HepG2 (cell line): ENCODE data around the gene NDN. TPM values are rescaled to one million over a fixed set of nuclear protein-coding genes. Genes with fewer than 3 reads are reported as not detected.

ENCODE experiments used
- CAMTA2 ChIP-seq: sonication (generic); formaldehyde crosslinking; IDR thresholded peaks from 2 replicates; pipeline ENCODE4 v1.4.0; 2020; ENCODE audit warnings: mild to moderate bottlenecking, missing genetic modification reagents, borderline replicate concordance
- ELF3 ChIP-seq: IDR thresholded peaks from 2 replicates; pipeline ENCODE4 v1.6.1; 2016; ENCODE audit warnings: missing genetic modification reagents, missing compliant biosample characterization
- FOXA1 ChIP-seq, 2 experiments: fragments of 450-650 bp in 1 of 2; sonication (generic) in 1 of 2; formaldehyde crosslinking in 1 of 2; IDR thresholded peaks; 2 replicates each; pipeline versions ENCODE4 v1.4.0 to v1.6.1; 2016 to 2020; ENCODE audit warnings: missing genetic modification reagents in 1 of 2
- GABPA ChIP-seq, 2 experiments: IDR thresholded peaks; 2 replicates each; pipeline ENCODE4 v1.6.1; 2011 to 2016; ENCODE audit warnings: low read depth in 2 of 2, low read length in 1 of 2, missing biosample characterization in 1 of 2, missing genetic modification characterization in 1 of 2
- GZF1 ChIP-seq: sonication (generic); formaldehyde crosslinking; IDR thresholded peaks from 2 replicates; pipeline ENCODE4 v1.5.1; 2020; ENCODE audit warnings: mild to moderate bottlenecking, missing genetic modification reagents
- HNF4A ChIP-seq: sonication (generic); formaldehyde crosslinking; IDR thresholded peaks from 2 replicates; pipeline ENCODE4 v1.4.0; 2020; ENCODE audit warnings: missing genetic modification reagents
- HNRNPK ChIP-seq: fragments of 200-400 bp; formaldehyde crosslinking; IDR thresholded peaks from 2 replicates; pipeline ENCODE4 v1.6.1; 2018; ENCODE audit warnings: low read length, low read depth, moderate library complexity, mild to moderate bottlenecking; ENCODE audit not compliant: poor library complexity, severe bottlenecking
- IKZF4 ChIP-seq: sonication (generic); formaldehyde crosslinking; IDR thresholded peaks from 2 replicates; pipeline ENCODE4 v1.5.1; 2020; ENCODE audit warnings: borderline replicate concordance, mild to moderate bottlenecking, low read depth, missing genetic modification reagents; ENCODE audit errors: not compliant biosample characterization
- KLF16 ChIP-seq, 2 experiments: sonication (generic) in 1 of 2; formaldehyde crosslinking in 1 of 2; IDR thresholded peaks; 2 replicates each; pipeline versions ENCODE4 v1.6.1 to v1.8.0; 2016 to 2023; ENCODE audit warnings: missing genetic modification reagents in 2 of 2, missing compliant biosample characterization in 1 of 2
- KLF9 ChIP-seq: IDR thresholded peaks from 2 replicates; pipeline ENCODE4 v1.6.1; 2016; ENCODE audit warnings: low read depth
- MEIS2 ChIP-seq: sonication (generic); formaldehyde crosslinking; IDR thresholded peaks from 2 replicates; pipeline ENCODE4 v1.9.0; 2021; ENCODE audit warnings: mild to moderate bottlenecking, missing genetic modification reagents
- PRMT3 ChIP-seq: sonication (generic); formaldehyde crosslinking; IDR thresholded peaks from 2 replicates; pipeline ENCODE4 v1.8.1; 2022; ENCODE audit warnings: low read depth, mild to moderate bottlenecking, moderate library complexity, missing genetic modification reagents, borderline replicate concordance
- SAP130 ChIP-seq: IDR thresholded peaks from 2 replicates; pipeline ENCODE4 v1.6.1; 2016; ENCODE audit warnings: low read depth
- SRSF1 ChIP-seq: fragments of 200-400 bp; formaldehyde crosslinking; optimal IDR thresholded peaks from 2 replicates; pipeline ENCODE3; 2017; ENCODE audit warnings: mild to moderate bottlenecking, low read depth, low read length, moderate library complexity
- ZNF24 ChIP-seq: fragments of 450-650 bp; IDR thresholded peaks from 2 replicates; pipeline ENCODE4 v1.6.1; 2017; ENCODE audit warnings: antibody characterized with exemption, mild to moderate bottlenecking
- ZNF510 ChIP-seq: sonication (generic); formaldehyde crosslinking; IDR thresholded peaks from 2 replicates; pipeline ENCODE4 v1.4.0; 2020; ENCODE audit warnings: low read depth, mild to moderate bottlenecking, missing genetic modification reagents
- ZSCAN21 ChIP-seq: sonication (generic); formaldehyde crosslinking; IDR thresholded peaks from 2 replicates; pipeline ENCODE4 v1.8.0; 2022; ENCODE audit warnings: mild to moderate bottlenecking, missing genetic modification reagents, moderate library complexity, borderline replicate concordance
- polyA plus RNA-seq, 8 experiments: library from polyadenylated mRNA; depleted of rRNA in 3 of 8; stranded (reverse) in 7 of 8; unstranded in 1 of 8; fragments of >200 nt; fragmentation: Illumina TruSeq in 4 of 8; extraction: Trizol in 4 of 8; gene quantifications; 2 replicates each; pipeline versions ENCODE4 v1.2.1 to v1.2.3, GENCODE V29; 2011 to 2016; ENCODE audit warnings: low read depth in 4 of 8, missing spikeins in 1 of 8, mixed read lengths in 1 of 8; ENCODE audit not compliant: insufficient read depth in 1 of 8
- total RNA-seq, 5 experiments: library from RNA; depleted of rRNA; stranded (reverse); fragments of >200 nt; fragmentation: Illumina TruSeq; extraction: Trizol; gene quantifications; 2 replicates each; pipeline ENCODE4 v1.2.3, GENCODE V29; 2016; ENCODE audit warnings: low read depth in 1 of 5
- TF ChIP-seq, protein P1 (sequence below): fragments of 450-650 bp; IDR thresholded peaks from 2 replicates; pipeline ENCODE4 v1.6.1; 2016
- TF ChIP-seq, protein P2 (sequence below): sonication (generic); formaldehyde crosslinking; IDR thresholded peaks from 2 replicates; pipeline ENCODE4 v1.4.0; 2020; ENCODE audit warnings: mild to moderate bottlenecking, low read depth, missing genetic modification reagents
- TF ChIP-seq, protein P3 (sequence below): sonication (generic); formaldehyde crosslinking; IDR thresholded peaks from 2 replicates; pipeline ENCODE4 v1.4.0; 2020; ENCODE audit warnings: missing genetic modification reagents
- TF ChIP-seq, protein P4 (sequence below): sonication (generic); formaldehyde crosslinking; IDR thresholded peaks from 2 replicates; pipeline ENCODE4 v1.5.0; 2020; ENCODE audit warnings: mild to moderate bottlenecking, missing genetic modification reagents
- TF ChIP-seq, protein P5 (sequence below): sonication (generic); formaldehyde crosslinking; IDR thresholded peaks from 2 replicates; pipeline ENCODE4 v1.8.0; 2022; ENCODE audit warnings: missing genetic modification reagents, mild to moderate bottlenecking, moderate library complexity, borderline replicate concordance

NDN gene
- total and polyA plus RNA-seq, 2 of the 13 experiments (the other 11 are each of a cell fraction or from before 2014, with no cell fraction given), result 0.03 TPM; not detected in 1

DNA sequence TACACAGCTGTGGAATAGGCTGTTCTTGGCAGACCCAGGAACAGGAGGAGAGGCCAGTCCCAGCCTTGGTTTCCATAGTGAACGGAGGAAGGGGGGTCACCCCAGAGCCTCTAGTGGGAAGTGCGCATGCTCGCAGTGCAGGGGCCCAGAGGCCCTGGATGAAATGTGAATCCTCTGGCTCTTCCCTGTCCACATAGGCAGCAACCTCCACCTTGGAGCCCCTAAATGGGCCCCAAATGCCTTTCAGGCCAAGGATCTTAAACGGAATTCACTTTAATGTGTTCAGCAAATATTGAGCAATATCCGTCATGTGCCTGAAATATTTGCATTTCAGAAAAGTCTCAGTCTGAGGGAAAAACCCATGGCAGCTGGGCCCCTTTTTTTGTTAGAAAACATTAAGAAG lies 3.3 kb upstream of the NDN start (continued):
- TF ChIP-seq, protein P1, sequence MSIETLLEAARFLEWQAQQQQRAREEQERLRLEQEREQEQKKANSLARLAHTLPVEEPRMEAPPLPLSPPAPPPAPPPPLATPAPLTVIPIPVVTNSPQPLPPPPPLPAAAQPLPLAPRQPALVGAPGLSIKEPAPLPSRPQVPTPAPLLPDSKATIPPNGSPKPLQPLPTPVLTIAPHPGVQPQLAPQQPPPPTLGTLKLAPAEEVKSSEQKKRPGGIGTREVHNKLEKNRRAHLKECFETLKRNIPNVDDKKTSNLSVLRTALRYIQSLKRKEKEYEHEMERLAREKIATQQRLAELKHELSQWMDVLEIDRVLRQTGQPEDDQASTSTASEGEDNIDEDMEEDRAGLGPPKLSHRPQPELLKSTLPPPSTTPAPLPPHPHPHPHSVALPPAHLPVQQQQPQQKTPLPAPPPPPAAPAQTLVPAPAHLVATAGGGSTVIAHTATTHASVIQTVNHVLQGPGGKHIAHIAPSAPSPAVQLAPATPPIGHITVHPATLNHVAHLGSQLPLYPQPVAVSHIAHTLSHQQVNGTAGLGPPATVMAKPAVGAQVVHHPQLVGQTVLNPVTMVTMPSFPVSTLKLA, result no peak
- no peak for TF ChIP-seq ELF3 (CRISPR knock-in tag)
- peak; percentile 71 for TF ChIP-seq HNF4A (CRISPR knock-in tag)
- no peak for TF ChIP-seq IKZF4 (CRISPR knock-in tag)
- peak; percentile 60 for TF ChIP-seq SAP130 (CRISPR knock-in tag)
- peak in 1 of 2 experiments; percentile 66; a peak in 1 of 4 replicates for TF ChIP-seq KLF16 (CRISPR knock-in tag; IDR thresholded peaks at IDR 0.05)
- TF ChIP-seq, protein P2, sequence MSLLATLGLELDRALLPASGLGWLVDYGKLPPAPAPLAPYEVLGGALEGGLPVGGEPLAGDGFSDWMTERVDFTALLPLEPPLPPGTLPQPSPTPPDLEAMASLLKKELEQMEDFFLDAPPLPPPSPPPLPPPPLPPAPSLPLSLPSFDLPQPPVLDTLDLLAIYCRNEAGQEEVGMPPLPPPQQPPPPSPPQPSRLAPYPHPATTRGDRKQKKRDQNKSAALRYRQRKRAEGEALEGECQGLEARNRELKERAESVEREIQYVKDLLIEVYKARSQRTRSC (CRISPR knock-in tag), result no peak
- TF ChIP-seq ZNF24, result no peak
- TF ChIP-seq, protein P3, sequence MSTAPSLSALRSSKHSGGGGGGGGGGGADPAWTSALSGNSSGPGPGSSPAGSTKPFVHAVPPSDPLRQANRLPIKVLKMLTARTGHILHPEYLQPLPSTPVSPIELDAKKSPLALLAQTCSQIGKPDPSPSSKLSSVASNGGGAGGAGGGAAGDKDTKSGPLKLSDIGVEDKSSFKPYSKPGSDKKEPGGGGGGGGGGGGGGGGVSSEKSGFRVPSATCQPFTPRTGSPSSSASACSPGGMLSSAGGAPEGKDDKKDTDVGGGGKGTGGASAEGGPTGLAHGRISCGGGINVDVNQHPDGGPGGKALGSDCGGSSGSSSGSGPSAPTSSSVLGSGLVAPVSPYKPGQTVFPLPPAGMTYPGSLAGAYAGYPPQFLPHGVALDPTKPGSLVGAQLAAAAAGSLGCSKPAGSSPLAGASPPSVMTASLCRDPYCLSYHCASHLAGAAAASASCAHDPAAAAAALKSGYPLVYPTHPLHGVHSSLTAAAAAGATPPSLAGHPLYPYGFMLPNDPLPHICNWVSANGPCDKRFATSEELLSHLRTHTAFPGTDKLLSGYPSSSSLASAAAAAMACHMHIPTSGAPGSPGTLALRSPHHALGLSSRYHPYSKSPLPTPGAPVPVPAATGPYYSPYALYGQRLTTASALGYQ (CRISPR knock-in tag), result peak; percentile 88
- no peak for TF ChIP-seq CAMTA2 (CRISPR knock-in tag)
- TF ChIP-seq ZNF510 (CRISPR knock-in tag), result no peak
- peak; percentile 55; the same call in 1 of the 2 replicates for TF ChIP-seq MEIS2 (CRISPR knock-in tag)
- TF ChIP-seq FOXA1 (IDR thresholded peaks at IDR 0.05), result no peak
- peak; percentile 81 for TF ChIP-seq FOXA1 (CRISPR knock-in tag; IDR thresholded peaks at IDR 0.05)
- TF ChIP-seq, protein P4, sequence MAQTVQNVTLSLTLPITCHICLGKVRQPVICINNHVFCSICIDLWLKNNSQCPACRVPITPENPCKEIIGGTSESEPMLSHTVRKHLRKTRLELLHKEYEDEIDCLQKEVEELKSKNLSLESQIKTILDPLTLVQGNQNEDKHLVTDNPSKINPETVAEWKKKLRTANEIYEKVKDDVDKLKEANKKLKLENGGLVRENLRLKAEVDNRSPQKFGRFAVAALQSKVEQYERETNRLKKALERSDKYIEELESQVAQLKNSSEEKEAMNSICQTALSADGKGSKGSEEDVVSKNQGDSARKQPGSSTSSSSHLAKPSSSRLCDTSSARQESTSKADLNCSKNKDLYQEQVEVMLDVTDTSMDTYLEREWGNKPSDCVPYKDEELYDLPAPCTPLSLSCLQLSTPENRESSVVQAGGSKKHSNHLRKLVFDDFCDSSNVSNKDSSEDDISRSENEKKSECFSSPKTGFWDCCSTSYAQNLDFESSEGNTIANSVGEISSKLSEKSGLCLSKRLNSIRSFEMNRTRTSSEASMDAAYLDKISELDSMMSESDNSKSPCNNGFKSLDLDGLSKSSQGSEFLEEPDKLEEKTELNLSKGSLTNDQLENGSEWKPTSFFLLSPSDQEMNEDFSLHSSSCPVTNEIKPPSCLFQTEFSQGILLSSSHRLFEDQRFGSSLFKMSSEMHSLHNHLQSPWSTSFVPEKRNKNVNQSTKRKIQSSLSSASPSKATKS, result no peak
- no peak for TF ChIP-seq ZSCAN21 (CRISPR knock-in tag)
- no peak for TF ChIP-seq KLF9 (CRISPR knock-in tag)
- TF ChIP-seq, protein P5, sequence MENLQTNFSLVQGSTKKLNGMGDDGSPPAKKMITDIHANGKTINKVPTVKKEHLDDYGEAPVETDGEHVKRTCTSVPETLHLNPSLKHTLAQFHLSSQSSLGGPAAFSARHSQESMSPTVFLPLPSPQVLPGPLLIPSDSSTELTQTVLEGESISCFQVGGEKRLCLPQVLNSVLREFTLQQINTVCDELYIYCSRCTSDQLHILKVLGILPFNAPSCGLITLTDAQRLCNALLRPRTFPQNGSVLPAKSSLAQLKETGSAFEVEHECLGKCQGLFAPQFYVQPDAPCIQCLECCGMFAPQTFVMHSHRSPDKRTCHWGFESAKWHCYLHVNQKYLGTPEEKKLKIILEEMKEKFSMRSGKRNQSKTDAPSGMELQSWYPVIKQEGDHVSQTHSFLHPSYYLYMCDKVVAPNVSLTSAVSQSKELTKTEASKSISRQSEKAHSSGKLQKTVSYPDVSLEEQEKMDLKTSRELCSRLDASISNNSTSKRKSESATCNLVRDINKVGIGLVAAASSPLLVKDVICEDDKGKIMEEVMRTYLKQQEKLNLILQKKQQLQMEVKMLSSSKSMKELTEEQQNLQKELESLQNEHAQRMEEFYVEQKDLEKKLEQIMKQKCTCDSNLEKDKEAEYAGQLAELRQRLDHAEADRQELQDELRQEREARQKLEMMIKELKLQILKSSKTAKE (CRISPR knock-in tag), result no peak
- TF ChIP-seq HNRNPK, result no peak
- TF ChIP-seq GZF1, result no peak
- TF ChIP-seq SRSF1, result no peak
- no peak for TF ChIP-seq PRMT3
- TF ChIP-seq GABPA (IDR thresholded peaks at IDR 0.05; ENCODE audit: low read depth, low read length), result no peak
- TF ChIP-seq GABPA (CRISPR knock-in tag; IDR thresholded peaks at IDR 0.05; ENCODE audit: low read depth), result peak; percentile 50; the same call in 1 of the 2 replicates
